ENCODE measurements around the gene TCN1. TPM values are rescaled to one million over a fixed set of nuclear protein-coding genes. Genes with fewer than 3 reads are reported as not detected.

TCN1 gene
- total RNA-seq, 4 donors from 2014 or later: not detected

- no peak for DNase-seq (ENCODE audit: low spot score)
- ATAC-seq (ENCODE audit: low FRiP score): no peak
- TF ChIP-seq, protein P1, sequence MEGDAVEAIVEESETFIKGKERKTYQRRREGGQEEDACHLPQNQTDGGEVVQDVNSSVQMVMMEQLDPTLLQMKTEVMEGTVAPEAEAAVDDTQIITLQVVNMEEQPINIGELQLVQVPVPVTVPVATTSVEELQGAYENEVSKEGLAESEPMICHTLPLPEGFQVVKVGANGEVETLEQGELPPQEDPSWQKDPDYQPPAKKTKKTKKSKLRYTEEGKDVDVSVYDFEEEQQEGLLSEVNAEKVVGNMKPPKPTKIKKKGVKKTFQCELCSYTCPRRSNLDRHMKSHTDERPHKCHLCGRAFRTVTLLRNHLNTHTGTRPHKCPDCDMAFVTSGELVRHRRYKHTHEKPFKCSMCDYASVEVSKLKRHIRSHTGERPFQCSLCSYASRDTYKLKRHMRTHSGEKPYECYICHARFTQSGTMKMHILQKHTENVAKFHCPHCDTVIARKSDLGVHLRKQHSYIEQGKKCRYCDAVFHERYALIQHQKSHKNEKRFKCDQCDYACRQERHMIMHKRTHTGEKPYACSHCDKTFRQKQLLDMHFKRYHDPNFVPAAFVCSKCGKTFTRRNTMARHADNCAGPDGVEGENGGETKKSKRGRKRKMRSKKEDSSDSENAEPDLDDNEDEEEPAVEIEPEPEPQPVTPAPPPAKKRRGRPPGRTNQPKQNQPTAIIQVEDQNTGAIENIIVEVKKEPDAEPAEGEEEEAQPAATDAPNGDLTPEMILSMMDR (IDR thresholded peaks at IDR 0.05): no peak
Observed at GRCh38 chr11:59845399-59845798, 20.9 kb downstream of the TCN1 start, which contains the start of gene CBLIF. CBLIF (minus strand) TSS chr11:59845499; CDS start chr11:59845453, 46 bp downstream.

DNA sequence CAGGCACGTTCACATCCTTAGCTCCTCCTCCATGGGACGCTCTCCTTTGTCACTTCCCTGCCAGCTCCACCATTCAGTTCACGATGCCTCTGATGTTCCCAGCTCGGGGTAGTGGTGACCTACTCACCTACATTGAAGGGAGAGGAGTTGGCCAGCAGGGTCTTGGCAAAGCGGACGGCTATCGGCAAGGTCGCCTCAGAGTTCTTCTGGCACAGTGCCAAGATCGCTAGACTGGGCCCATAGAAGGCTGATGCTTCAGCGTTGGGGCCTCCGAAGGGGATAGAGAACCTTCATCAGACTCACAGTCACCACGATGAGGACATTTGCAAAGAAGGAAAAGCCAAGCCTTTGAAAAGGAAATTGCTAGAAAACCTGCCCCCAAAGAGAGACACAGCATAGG lies 24.0 kb downstream of the TCN1 start:
- ATAC-seq (ENCODE audit: low FRiP score): no peak
- TF ChIP-seq, protein P1 (IDR thresholded peaks at IDR 0.05): no peak

GRCh38 chr11:59841514-59841913 lies 24.8 kb downstream of the TCN1 start:
- TF ChIP-seq, protein P1 (IDR thresholded peaks at IDR 0.05): no peak
- DNase-seq (ENCODE audit: low spot score): no peak
- no peak for ATAC-seq (ENCODE audit: low FRiP score)

More for the DNA sequence above, 24.0 kb downstream of the TCN1 start:
- no peak for DNase-seq (ENCODE audit: low spot score)

- DNase-seq (ENCODE audit: low spot score): no peak
- ATAC-seq (ENCODE audit: low FRiP score): no peak
- TF ChIP-seq, protein P1 (IDR thresholded peaks at IDR 0.05): no peak
Observed at GRCh38 chr11:59839615-59840014, 26.7 kb downstream of the TCN1 start.

- DNase-seq (ENCODE audit: low spot score) (no peak), ATAC-seq (ENCODE audit: low FRiP score) (no peak)
- TF ChIP-seq, protein P1 (IDR thresholded peaks at IDR 0.05): no peak
Observed at GRCh38 chr11:59833602-59834001, 32.7 kb downstream of the TCN1 start.

- TF ChIP-seq, protein P1 (IDR thresholded peaks at IDR 0.05): no peak
- no peak for ATAC-seq (ENCODE audit: low FRiP score)
- no peak for DNase-seq (ENCODE audit: low spot score)
Observed at GRCh38 chr11:59829358-59829757, 36.9 kb downstream of the TCN1 start.

DNA sequence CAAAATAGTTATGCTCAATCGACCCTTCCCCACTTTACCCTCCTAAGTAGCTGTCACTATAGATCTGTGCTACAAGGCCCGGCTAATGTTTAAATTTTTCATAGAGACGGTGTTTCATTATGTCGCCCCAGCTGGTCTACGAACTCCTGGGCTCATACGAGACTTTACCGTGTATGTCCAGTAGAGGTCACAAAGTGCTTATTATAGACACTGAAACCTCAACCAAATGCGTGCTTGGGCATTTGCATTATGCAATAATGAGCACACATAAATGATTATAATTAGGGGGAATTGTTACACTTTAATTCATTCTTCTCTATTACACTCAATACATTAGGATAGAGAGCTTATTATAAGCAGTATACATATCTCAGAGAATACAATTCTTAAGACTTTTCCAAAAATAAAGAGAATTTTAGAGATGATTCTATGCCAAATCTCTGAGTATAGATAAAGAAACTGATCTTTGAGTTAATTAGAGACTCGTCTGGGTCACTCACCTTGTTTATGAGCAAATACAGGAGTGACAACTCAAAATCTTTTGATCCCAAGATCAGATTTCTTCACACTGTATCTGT lies 43.2 kb downstream of the TCN1 start:
- ATAC-seq (ENCODE audit: low FRiP score): peak; percentile 44
- DNase-seq (ENCODE audit: low spot score): no peak
- TF ChIP-seq, protein P1 (IDR thresholded peaks at IDR 0.05): no peak

All from omental fat pad (tissue), 4 donors.